Measurements from ENCODE around the gene PSMB4. TPM values are rescaled to one million over a fixed set of nuclear protein-coding genes. Genes with fewer than 3 reads are reported as not detected.
"Not testable (repeated sequence)": the region's sequence is repeated elsewhere in the genome, so short reads cannot be mapped to it uniquely, and the experiment has no call there.

Gene PSMB4
- total RNA-seq, 1 donor from 2014 or later: 308 TPM

DNA sequence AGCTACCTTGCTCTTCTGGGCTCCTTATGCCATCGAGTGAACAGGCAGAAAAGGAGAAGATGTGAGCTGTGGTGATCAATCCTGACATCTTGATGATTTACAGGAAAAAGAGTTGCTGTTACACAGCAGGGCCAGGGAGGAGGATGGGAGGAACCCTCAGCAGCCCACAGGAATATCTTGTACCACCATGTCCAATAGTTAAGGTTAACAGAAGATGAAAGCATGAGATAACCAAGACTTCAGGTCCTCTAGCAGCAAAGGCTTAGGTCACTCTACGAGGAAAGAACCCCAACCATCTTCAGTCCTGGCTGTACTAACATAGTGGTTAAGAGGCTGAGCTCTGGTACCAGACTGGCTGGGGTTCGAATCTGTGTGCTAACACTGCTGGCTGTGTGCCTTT is 14.8 kb upstream of the PSMB4 start:
- Histone ChIP-seq H3K36me3 (ENCODE audit: control insufficient read depth in 3 of 3, insufficient read depth in 3 of 3, low read length in 3 of 3) (no peaks in the 10 kb centered on the region), H3K9me3 (ENCODE audit: control insufficient read depth in 3 of 3, low read length in 3 of 3) (no peaks in the 10 kb centered on the region), H3K4me1 (ENCODE audit: control insufficient read depth in 3 of 3, insufficient read depth in 3 of 3, low read length in 3 of 3) (no peaks in the 10 kb centered on the region), H3K27me3 (ENCODE audit: control insufficient read depth in 3 of 3, insufficient read depth in 3 of 3, low read length in 3 of 3) (no peaks in the 10 kb centered on the region), H3K4me3 (ENCODE audit: low read length in 3 of 3) (no peak overlapping the region), H3K9ac (ENCODE audit: low read depth in 1 of 3, low read length in 3 of 3) (no peak overlapping the region), H3K27ac (ENCODE audit: low read depth, low read length) (no peak overlapping the region)

GRCh38 chr1:151386002-151386401 is 13.4 kb upstream of the PSMB4 start:
- H3K27me3 ChIP-seq (ENCODE audit: control insufficient read depth in 3 of 3, insufficient read depth in 3 of 3, low read length in 3 of 3): no peaks in the 10 kb centered on the region
- H3K4me1 ChIP-seq (ENCODE audit: control insufficient read depth in 3 of 3, insufficient read depth in 3 of 3, low read length in 3 of 3): no peaks in the 10 kb centered on the region
- no peaks in the 10 kb centered on the region for H3K9me3 ChIP-seq (ENCODE audit: control insufficient read depth in 3 of 3, low read length in 3 of 3)
- no peak overlapping the region for H3K9ac ChIP-seq (ENCODE audit: low read depth in 1 of 3, low read length in 3 of 3)
- H3K27ac ChIP-seq (ENCODE audit: low read depth, low read length): no peak overlapping the region
- H3K36me3 ChIP-seq (ENCODE audit: control insufficient read depth in 3 of 3, insufficient read depth in 3 of 3, low read length in 3 of 3): no peaks in the 10 kb centered on the region
- no peak overlapping the region for H3K4me3 ChIP-seq (ENCODE audit: low read length in 3 of 3)

- not testable (repeated sequence) for H3K36me3 ChIP-seq (ENCODE audit: control insufficient read depth in 3 of 3, insufficient read depth in 3 of 3, low read length in 3 of 3); H3K4me1 ChIP-seq (ENCODE audit: control insufficient read depth in 3 of 3, insufficient read depth in 3 of 3, low read length in 3 of 3); H3K4me3 ChIP-seq (ENCODE audit: low read length in 3 of 3); H3K27me3 ChIP-seq (ENCODE audit: control insufficient read depth in 3 of 3, insufficient read depth in 3 of 3, low read length in 3 of 3); H3K9ac ChIP-seq (ENCODE audit: low read depth in 1 of 3, low read length in 3 of 3); H3K27ac ChIP-seq (ENCODE audit: low read depth, low read length); H3K9me3 ChIP-seq (ENCODE audit: control insufficient read depth in 3 of 3, low read length in 3 of 3)
Observed at GRCh38 chr1:151390221-151391078, 8.9 kb upstream of the PSMB4 start.

GRCh38 chr1:151391079-151391563 is 8.3 kb upstream of the PSMB4 start:
- H3K27me3 ChIP-seq (ENCODE audit: control insufficient read depth in 3 of 3, insufficient read depth in 3 of 3, low read length in 3 of 3): no peaks in the 10 kb centered on the region
- H3K36me3 ChIP-seq (ENCODE audit: control insufficient read depth in 3 of 3, insufficient read depth in 3 of 3, low read length in 3 of 3): no peaks in the 10 kb centered on the region
- no peak overlapping the region for H3K27ac ChIP-seq (ENCODE audit: low read depth, low read length)
- no peaks in the 10 kb centered on the region for H3K4me1 ChIP-seq (ENCODE audit: control insufficient read depth in 3 of 3, insufficient read depth in 3 of 3, low read length in 3 of 3)
- no peak overlapping the region for H3K4me3 ChIP-seq (ENCODE audit: low read length in 3 of 3)
- H3K9ac ChIP-seq (ENCODE audit: low read depth in 1 of 3, low read length in 3 of 3): no peak overlapping the region
- no peaks in the 10 kb centered on the region for H3K9me3 ChIP-seq (ENCODE audit: control insufficient read depth in 3 of 3, low read length in 3 of 3)

DNA sequence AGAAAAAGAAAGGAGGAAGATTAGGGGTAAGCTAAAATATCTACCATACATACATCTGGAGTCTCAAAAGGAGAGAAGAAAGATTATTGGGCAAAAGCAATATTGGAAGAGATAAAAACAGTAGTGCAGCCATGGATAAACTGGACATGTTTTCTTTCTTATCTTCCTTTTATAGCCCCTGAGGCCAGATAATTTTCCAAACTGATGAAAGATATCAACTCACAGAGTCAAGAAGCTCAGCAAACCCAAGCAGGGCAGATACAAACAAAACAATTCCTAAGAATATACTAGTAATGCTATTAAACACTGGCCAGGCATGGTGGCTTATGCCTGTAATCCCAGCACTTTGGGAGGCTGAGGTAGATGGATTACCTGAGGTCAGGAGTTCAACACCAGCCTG is 5.8 kb upstream of the PSMB4 start:
- Histone ChIP-seq H3K4me1 (ENCODE audit: control insufficient read depth in 3 of 3, insufficient read depth in 3 of 3, low read length in 3 of 3) (no peaks in the 10 kb centered on the region), H3K4me3 (ENCODE audit: low read length in 3 of 3) (no peak overlapping the region), H3K27ac (ENCODE audit: low read depth, low read length) (no peak overlapping the region), H3K9me3 (ENCODE audit: control insufficient read depth in 3 of 3, low read length in 3 of 3) (no peaks in the 10 kb centered on the region), H3K9ac (ENCODE audit: low read depth in 1 of 3, low read length in 3 of 3) (no peak overlapping the region), H3K36me3 (ENCODE audit: control insufficient read depth in 3 of 3, insufficient read depth in 3 of 3, low read length in 3 of 3) (no peaks in the 10 kb centered on the region), H3K27me3 (ENCODE audit: control insufficient read depth in 3 of 3, insufficient read depth in 3 of 3, low read length in 3 of 3) (no peaks in the 10 kb centered on the region)

DNA sequence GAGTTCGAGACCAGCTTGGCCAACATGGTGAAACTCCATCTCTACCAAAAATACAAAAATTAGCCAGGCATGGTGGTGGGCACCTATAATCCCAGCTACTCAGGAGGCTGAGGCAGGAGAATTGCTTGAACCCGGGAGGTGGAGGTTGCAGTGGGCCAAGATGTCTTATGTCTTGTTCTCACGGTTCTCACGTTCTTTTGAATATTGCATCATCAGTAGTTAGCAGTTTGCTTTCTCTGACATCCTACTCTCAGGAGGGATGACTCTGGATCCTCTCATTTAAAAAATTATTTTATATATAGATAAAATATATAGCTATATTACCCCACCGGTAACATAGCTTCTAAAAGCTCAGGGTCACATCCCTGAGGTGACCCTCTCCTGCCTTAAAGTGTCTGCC is 3.1 kb upstream of the PSMB4 start:
- not testable (repeated sequence) for H3K9ac ChIP-seq (ENCODE audit: low read depth in 1 of 3, low read length in 3 of 3); H3K4me3 ChIP-seq (ENCODE audit: low read length in 3 of 3); H3K27ac ChIP-seq (ENCODE audit: low read depth, low read length); H3K9me3 ChIP-seq (ENCODE audit: control insufficient read depth in 3 of 3, low read length in 3 of 3); H3K27me3 ChIP-seq (ENCODE audit: control insufficient read depth in 3 of 3, insufficient read depth in 3 of 3, low read length in 3 of 3)
- Histone ChIP-seq H3K36me3 (ENCODE audit: control insufficient read depth in 3 of 3, insufficient read depth in 3 of 3, low read length in 3 of 3) (peaks cover 10 to 14% (median 12%) of the 10 kb centered on the region in 3 donors), H3K4me1 (ENCODE audit: control insufficient read depth in 3 of 3, insufficient read depth in 3 of 3, low read length in 3 of 3) (peaks cover 10 to 16% (median 15%) of the 10 kb centered on the region in 3 donors)

DNA sequence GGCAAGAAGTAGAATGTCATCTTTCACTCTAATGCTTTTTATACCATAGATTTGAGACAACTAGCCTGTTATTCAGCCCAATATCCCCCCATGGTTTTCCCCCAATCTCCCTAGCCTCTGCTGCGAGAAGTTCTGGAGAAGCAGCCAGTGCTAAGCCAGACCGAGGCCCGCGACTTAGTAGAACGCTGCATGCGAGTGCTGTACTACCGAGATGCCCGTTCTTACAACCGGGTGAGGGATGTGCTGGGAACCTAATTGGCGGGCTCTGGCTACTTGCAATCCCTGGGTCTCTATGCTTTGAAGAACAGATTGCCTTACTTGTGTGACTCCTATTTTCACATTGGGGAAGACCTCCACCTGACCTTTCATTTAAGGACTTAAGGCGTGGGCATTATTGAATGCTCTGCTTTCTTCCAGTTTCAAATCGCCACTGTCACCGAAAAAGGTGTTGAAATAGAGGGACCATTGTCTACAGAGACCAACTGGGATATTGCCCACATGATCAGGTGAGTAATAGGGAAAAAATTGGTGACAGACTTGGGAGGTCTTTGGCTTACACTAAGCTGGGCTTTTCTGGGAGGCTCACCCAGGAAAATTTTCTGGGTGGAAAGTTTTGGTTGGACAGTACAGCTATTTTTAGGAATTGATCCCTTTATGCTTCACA is 1.9 kb downstream of the PSMB4 start:
- Histone ChIP-seq H3K27me3 (ENCODE audit: control insufficient read depth in 3 of 3, insufficient read depth in 3 of 3, low read length in 3 of 3) (no peaks in the 10 kb centered on the region), H3K4me1 (ENCODE audit: control insufficient read depth in 3 of 3, insufficient read depth in 3 of 3, low read length in 3 of 3) (peaks cover 13 to 17% (median 16%) of the 10 kb centered on the region in 3 donors), H3K27ac (ENCODE audit: low read depth, low read length) (no peak overlapping the region), H3K9me3 (ENCODE audit: control insufficient read depth in 3 of 3, low read length in 3 of 3) (no peaks in the 10 kb centered on the region), H3K4me3 (ENCODE audit: low read length in 3 of 3) (no peak overlapping the region), H3K36me3 (ENCODE audit: control insufficient read depth in 3 of 3, insufficient read depth in 3 of 3, low read length in 3 of 3) (peaks cover 40 to 54% (median 44%) of the 10 kb centered on the region in 3 donors), H3K9ac (ENCODE audit: low read depth in 1 of 3, low read length in 3 of 3) (no peak overlapping the region)

DNA sequence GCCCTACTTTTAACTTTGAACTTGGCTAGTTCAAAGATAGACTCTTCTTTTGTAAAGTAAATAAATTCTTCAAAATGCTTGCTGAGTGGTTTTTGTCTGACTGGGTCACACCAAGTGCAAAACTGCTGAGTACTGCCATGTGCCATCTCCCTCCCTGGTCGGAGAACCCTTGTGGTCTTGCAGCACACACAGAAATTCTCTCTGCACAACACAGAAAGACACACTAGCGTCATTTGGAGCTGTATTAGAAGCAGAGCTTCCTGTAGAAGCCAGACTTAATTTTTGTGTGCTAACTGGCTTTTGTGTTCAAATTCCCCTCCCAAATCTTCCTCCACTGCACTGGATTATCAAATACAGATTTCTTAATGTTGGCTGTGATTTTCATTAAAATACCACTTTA is 2.5 kb downstream of the PSMB4 start:
- no peaks in the 10 kb centered on the region for H3K27me3 ChIP-seq (ENCODE audit: control insufficient read depth in 3 of 3, insufficient read depth in 3 of 3, low read length in 3 of 3)
- H3K36me3 ChIP-seq (ENCODE audit: control insufficient read depth in 3 of 3, insufficient read depth in 3 of 3, low read length in 3 of 3): peaks cover 45 to 60% (median 48%) of the 10 kb centered on the region in 3 donors
- no peak overlapping the region for H3K4me3 ChIP-seq (ENCODE audit: low read length in 3 of 3)
- no peak overlapping the region for H3K9ac ChIP-seq (ENCODE audit: low read depth in 1 of 3, low read length in 3 of 3)
- H3K4me1 ChIP-seq (ENCODE audit: control insufficient read depth in 3 of 3, insufficient read depth in 3 of 3, low read length in 3 of 3): peaks cover 13 to 17% (median 16%) of the 10 kb centered on the region in 3 donors
- no peaks in the 10 kb centered on the region for H3K9me3 ChIP-seq (ENCODE audit: control insufficient read depth in 3 of 3, low read length in 3 of 3)
- no peak overlapping the region for H3K27ac ChIP-seq (ENCODE audit: low read depth, low read length)

DNA sequence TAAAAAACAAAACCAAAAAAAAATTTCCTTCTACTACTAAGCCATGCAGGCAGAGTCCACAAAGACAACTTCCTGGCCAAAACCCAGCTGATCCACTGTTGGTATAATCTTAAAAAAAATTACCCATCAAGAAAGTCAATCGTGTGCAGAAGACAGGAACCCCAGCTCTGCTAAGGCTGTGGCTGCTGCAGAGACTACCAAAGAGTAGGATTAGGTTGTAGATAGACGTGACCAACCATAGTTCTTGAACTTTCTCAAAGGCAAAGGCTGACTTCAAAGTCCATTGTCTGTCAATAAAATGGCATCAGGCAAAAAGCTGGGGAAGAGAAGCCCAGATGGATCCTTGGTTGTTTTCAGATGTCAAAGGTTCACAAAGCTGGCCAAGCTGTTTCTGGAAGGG is 3.4 kb downstream of the PSMB4 start:
- H3K27me3 ChIP-seq (ENCODE audit: control insufficient read depth in 3 of 3, insufficient read depth in 3 of 3, low read length in 3 of 3): no peaks in the 10 kb centered on the region
- H3K27ac ChIP-seq (ENCODE audit: low read depth, low read length): no peak overlapping the region
- H3K9ac ChIP-seq (ENCODE audit: low read depth in 1 of 3, low read length in 3 of 3): peak overlapping the region in 1 of 3 donors; percentile 10
- peaks cover 54 to 67% (median 54%) of the 10 kb centered on the region in 3 donors for H3K36me3 ChIP-seq (ENCODE audit: control insufficient read depth in 3 of 3, insufficient read depth in 3 of 3, low read length in 3 of 3)
- H3K9me3 ChIP-seq (ENCODE audit: control insufficient read depth in 3 of 3, low read length in 3 of 3): no peaks in the 10 kb centered on the region
- H3K4me1 ChIP-seq (ENCODE audit: control insufficient read depth in 3 of 3, insufficient read depth in 3 of 3, low read length in 3 of 3): peaks cover 13 to 17% (median 16%) of the 10 kb centered on the region in 3 donors
- no peak overlapping the region for H3K4me3 ChIP-seq (ENCODE audit: low read length in 3 of 3)

DNA sequence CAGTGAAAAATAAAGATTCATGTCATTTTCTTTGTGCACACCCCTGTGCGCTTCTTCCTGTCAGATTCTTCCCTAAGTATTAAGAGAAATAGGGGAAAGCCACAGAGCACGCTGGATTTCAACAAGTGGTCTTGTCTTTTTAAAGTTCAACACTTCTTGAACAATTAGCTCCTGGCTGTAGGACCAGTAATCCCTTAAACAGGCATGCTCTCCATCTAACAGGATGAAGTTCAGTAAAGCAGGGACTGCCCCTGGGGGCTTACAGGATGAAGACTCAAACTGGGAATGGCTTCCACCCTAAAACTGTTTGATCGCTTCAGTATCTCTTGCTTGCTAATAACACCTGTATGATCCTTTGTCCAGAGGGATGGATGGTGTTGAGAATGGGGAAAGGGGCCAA is 4.2 kb downstream of the PSMB4 start:
- Histone ChIP-seq H3K4me3 (ENCODE audit: low read length in 3 of 3) (no peak overlapping the region), H3K4me1 (ENCODE audit: control insufficient read depth in 3 of 3, insufficient read depth in 3 of 3, low read length in 3 of 3) (peaks cover 13 to 17% (median 16%) of the 10 kb centered on the region in 3 donors), H3K9me3 (ENCODE audit: control insufficient read depth in 3 of 3, low read length in 3 of 3) (no peaks in the 10 kb centered on the region), H3K27me3 (ENCODE audit: control insufficient read depth in 3 of 3, insufficient read depth in 3 of 3, low read length in 3 of 3) (no peaks in the 10 kb centered on the region), H3K36me3 (ENCODE audit: control insufficient read depth in 3 of 3, insufficient read depth in 3 of 3, low read length in 3 of 3) (peaks cover 60 to 76% (median 62%) of the 10 kb centered on the region in 3 donors), H3K27ac (ENCODE audit: low read depth, low read length) (no peak overlapping the region), H3K9ac (ENCODE audit: low read depth in 1 of 3, low read length in 3 of 3) (no peak overlapping the region)
